HepG2 (cell line): ENCODE data around the gene SLC25A10. TPM values are rescaled to one million over a fixed set of nuclear protein-coding genes. Genes with fewer than 3 reads are reported as not detected.

Source experiments
- ARHGAP35 ChIP-seq: sonication (generic); formaldehyde crosslinking; IDR thresholded peaks from 2 replicates; pipeline ENCODE4 v1.9.0; 2022; ENCODE audit warnings: mild to moderate bottlenecking, inconsistent platforms, moderate library complexity, missing genetic modification reagents, borderline replicate concordance
- ATF5 ChIP-seq: sonication (generic); formaldehyde crosslinking; IDR thresholded peaks from 2 replicates; pipeline ENCODE4 v1.4.0; 2020; ENCODE audit warnings: mild to moderate bottlenecking, low read depth, missing genetic modification reagents
- DRAP1 ChIP-seq: IDR thresholded peaks from 2 replicates; pipeline ENCODE4 v1.6.1; 2016; ENCODE audit warnings: missing genetic modification reagents, missing compliant biosample characterization
- EED ChIP-seq: sonication (generic); formaldehyde crosslinking; IDR thresholded peaks from 2 replicates; pipeline ENCODE4 v1.5.0; 2020; ENCODE audit warnings: mild to moderate bottlenecking, missing genetic modification reagents
- HNF1B ChIP-seq: sonication (generic); formaldehyde crosslinking; IDR thresholded peaks from 2 replicates; pipeline ENCODE4 v1.5.1; 2020; ENCODE audit warnings: mild to moderate bottlenecking, moderate library complexity, missing genetic modification reagents
- HOXA9 ChIP-seq: sonication (generic); formaldehyde crosslinking; IDR thresholded peaks from 2 replicates; pipeline ENCODE4 v1.8.1; 2022; ENCODE audit warnings: missing genetic modification reagents, mild to moderate bottlenecking, moderate library complexity, borderline replicate concordance
- KMT2B ChIP-seq: IDR thresholded peaks from 2 replicates; pipeline ENCODE4 v1.6.1; 2016; ENCODE audit warnings: missing genetic modification reagents, missing compliant biosample characterization
- NR2F6 ChIP-seq, 2 experiments: IDR thresholded peaks; 2 replicates each; pipeline ENCODE4 v1.6.1; 2016; ENCODE audit warnings: antibody characterized with exemption in 1 of 2, mild to moderate bottlenecking in 1 of 2
- PCBP2 ChIP-seq: fragments of 200-400 bp; formaldehyde crosslinking; optimal IDR thresholded peaks from 2 replicates; pipeline ENCODE3; 2018; ENCODE audit warnings: low read length, low read depth; ENCODE audit not compliant: poor library complexity, severe bottlenecking
- PHF20 ChIP-seq: sonication (generic); formaldehyde crosslinking; IDR thresholded peaks from 2 replicates; pipeline ENCODE4 v1.5.0; 2020; ENCODE audit warnings: mild to moderate bottlenecking, missing genetic modification reagents
- TBL1XR1 ChIP-seq: fragments of 150-350 bp; IDR thresholded peaks from 2 replicates; pipeline ENCODE4 v1.6.1; 2014; ENCODE audit warnings: borderline replicate concordance, low read length; ENCODE audit not compliant: partially characterized antibody
- TBX2 ChIP-seq: sonication (generic); formaldehyde crosslinking; IDR thresholded peaks from 2 replicates; pipeline ENCODE4 v1.5.0; 2020; ENCODE audit warnings: missing genetic modification reagents, mild to moderate bottlenecking, borderline replicate concordance
- ZFP41 ChIP-seq: sonication (generic); formaldehyde crosslinking; IDR thresholded peaks from 2 replicates; pipeline ENCODE4 v1.4.0; 2020; ENCODE audit warnings: mild to moderate bottlenecking, missing genetic modification reagents, borderline replicate concordance
- ZNF136 ChIP-seq: sonication (generic); formaldehyde crosslinking; IDR thresholded peaks from 2 replicates; pipeline ENCODE4 v1.8.1; 2022; ENCODE audit warnings: low read depth, mild to moderate bottlenecking, moderate library complexity, missing genetic modification reagents
- ZNF17 ChIP-seq: sonication (generic); formaldehyde crosslinking; IDR thresholded peaks from 2 replicates; pipeline ENCODE4 v1.5.0; 2020; ENCODE audit warnings: mild to moderate bottlenecking, missing genetic modification reagents
- ZNF251 ChIP-seq: sonication (generic); formaldehyde crosslinking; IDR thresholded peaks from 2 replicates; pipeline ENCODE4 v1.9.0; 2021; ENCODE audit warnings: mild to moderate bottlenecking, missing genetic modification reagents
- ZNF577 ChIP-seq: sonication (generic); formaldehyde crosslinking; IDR thresholded peaks from 2 replicates; pipeline ENCODE4 v1.4.0; 2020; ENCODE audit warnings: mild to moderate bottlenecking, low read depth, missing genetic modification reagents, borderline replicate concordance
- polyA plus RNA-seq, 8 experiments: library from polyadenylated mRNA; depleted of rRNA in 3 of 8; stranded (reverse) in 7 of 8; unstranded in 1 of 8; fragments of >200 nt; fragmentation: Illumina TruSeq in 4 of 8; extraction: Trizol in 4 of 8; gene quantifications; 2 replicates each; pipeline versions ENCODE4 v1.2.1 to v1.2.3, GENCODE V29; 2011 to 2016; ENCODE audit warnings: low read depth in 4 of 8, missing spikeins in 1 of 8, mixed read lengths in 1 of 8; ENCODE audit not compliant: insufficient read depth in 1 of 8
- total RNA-seq, 5 experiments: library from RNA; depleted of rRNA; stranded (reverse); fragments of >200 nt; fragmentation: Illumina TruSeq; extraction: Trizol; gene quantifications; 2 replicates each; pipeline ENCODE4 v1.2.3, GENCODE V29; 2016; ENCODE audit warnings: low read depth in 1 of 5
- TF ChIP-seq, protein P1 (sequence below): sonication (generic); formaldehyde crosslinking; IDR thresholded peaks from 2 replicates; pipeline ENCODE4 v1.5.1; 2020; ENCODE audit warnings: mild to moderate bottlenecking, missing genetic modification reagents, moderate library complexity
- TF ChIP-seq, protein P2 (sequence below): sonication (generic); formaldehyde crosslinking; IDR thresholded peaks from 2 replicates; pipeline ENCODE4 v1.4.0; 2020; ENCODE audit warnings: missing genetic modification reagents

Gene SLC25A10
- total and polyA plus RNA-seq, 2 of the 13 experiments (the other 11 are each of a cell fraction or from before 2014, with no cell fraction given), result 46.5 to 140 TPM

GRCh38 chr17:81701288-81702071, 10.6 kb upstream of the SLC25A10 start (continued):
- TF ChIP-seq ATF5 (CRISPR knock-in tag) (no peak), DRAP1 (CRISPR knock-in tag) (no peak), ZNF17 (no peak), PHF20 (CRISPR knock-in tag) (no peak), ZNF251 (CRISPR knock-in tag) (no peak), ZFP41 (CRISPR knock-in tag) (no peak), NR2F6 (IDR thresholded peaks at IDR 0.05) (no peak), NR2F6 (CRISPR knock-in tag; IDR thresholded peaks at IDR 0.05) (no peak), HOXA9 (CRISPR knock-in tag) (no peak), HNF1B (CRISPR knock-in tag) (0 out of 2 replicates have a peak, but pooled peaks have one; percentile 22), ZNF136 (CRISPR knock-in tag) (no peak), PCBP2 (no peak), TBX2 (CRISPR knock-in tag) (no peak), KMT2B (CRISPR knock-in tag) (no peak), ZNF577 (CRISPR knock-in tag) (no peak), TBL1XR1 (no peak), ARHGAP35 (CRISPR knock-in tag) (no peak), EED (CRISPR knock-in tag) (0 out of 2 replicates have a peak, but pooled peaks have one; percentile 41)
- TF ChIP-seq, protein P1, sequence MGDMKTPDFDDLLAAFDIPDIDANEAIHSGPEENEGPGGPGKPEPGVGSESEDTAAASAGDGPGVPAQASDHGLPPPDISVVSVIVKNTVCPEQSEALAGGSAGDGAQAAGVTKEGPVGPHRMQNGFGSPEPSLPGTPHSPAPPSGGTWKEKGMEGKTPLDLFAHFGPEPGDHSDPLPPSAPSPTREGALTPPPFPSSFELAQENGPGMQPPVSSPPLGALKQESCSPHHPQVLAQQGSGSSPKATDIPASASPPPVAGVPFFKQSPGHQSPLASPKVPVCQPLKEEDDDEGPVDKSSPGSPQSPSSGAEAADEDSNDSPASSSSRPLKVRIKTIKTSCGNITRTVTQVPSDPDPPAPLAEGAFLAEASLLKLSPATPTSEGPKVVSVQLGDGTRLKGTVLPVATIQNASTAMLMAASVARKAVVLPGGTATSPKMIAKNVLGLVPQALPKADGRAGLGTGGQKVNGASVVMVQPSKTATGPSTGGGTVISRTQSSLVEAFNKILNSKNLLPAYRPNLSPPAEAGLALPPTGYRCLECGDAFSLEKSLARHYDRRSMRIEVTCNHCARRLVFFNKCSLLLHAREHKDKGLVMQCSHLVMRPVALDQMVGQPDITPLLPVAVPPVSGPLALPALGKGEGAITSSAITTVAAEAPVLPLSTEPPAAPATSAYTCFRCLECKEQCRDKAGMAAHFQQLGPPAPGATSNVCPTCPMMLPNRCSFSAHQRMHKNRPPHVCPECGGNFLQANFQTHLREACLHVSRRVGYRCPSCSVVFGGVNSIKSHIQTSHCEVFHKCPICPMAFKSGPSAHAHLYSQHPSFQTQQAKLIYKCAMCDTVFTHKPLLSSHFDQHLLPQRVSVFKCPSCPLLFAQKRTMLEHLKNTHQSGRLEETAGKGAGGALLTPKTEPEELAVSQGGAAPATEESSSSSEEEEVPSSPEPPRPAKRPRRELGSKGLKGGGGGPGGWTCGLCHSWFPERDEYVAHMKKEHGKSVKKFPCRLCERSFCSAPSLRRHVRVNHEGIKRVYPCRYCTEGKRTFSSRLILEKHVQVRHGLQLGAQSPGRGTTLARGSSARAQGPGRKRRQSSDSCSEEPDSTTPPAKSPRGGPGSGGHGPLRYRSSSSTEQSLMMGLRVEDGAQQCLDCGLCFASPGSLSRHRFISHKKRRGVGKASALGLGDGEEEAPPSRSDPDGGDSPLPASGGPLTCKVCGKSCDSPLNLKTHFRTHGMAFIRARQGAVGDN, result peak; percentile 18
- TF ChIP-seq, protein P2, sequence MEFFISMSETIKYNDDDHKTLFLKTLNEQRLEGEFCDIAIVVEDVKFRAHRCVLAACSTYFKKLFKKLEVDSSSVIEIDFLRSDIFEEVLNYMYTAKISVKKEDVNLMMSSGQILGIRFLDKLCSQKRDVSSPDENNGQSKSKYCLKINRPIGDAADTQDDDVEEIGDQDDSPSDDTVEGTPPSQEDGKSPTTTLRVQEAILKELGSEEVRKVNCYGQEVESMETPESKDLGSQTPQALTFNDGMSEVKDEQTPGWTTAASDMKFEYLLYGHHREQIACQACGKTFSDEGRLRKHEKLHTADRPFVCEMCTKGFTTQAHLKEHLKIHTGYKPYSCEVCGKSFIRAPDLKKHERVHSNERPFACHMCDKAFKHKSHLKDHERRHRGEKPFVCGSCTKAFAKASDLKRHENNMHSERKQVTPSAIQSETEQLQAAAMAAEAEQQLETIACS, result peak; percentile 34; the same call in 1 of the 2 replicates
